Stimulated activated CD4-positive, alpha-beta T cell treated with anti-CD3 and anti-CD28 coated beads, Interleukin-2, amount 100 ng/mL, for 48 hours (primary cell): ENCODE data around the gene RHBDD2.
"Not testable (repeated sequence)": the region's sequence is repeated elsewhere in the genome, so short reads cannot be mapped to it uniquely, and the experiment has no call there.

Source experiments
- DNase-seq, 2 donors: peaks; one replicate each; pipeline ENCODE4 v3.0.0-alpha.2; 2020

The RHBDD2 gene

GRCh38 chr7:75889826-75890225, 11.0 kb downstream of the RHBDD2 start:
- DNase-seq: no peak

DNA sequence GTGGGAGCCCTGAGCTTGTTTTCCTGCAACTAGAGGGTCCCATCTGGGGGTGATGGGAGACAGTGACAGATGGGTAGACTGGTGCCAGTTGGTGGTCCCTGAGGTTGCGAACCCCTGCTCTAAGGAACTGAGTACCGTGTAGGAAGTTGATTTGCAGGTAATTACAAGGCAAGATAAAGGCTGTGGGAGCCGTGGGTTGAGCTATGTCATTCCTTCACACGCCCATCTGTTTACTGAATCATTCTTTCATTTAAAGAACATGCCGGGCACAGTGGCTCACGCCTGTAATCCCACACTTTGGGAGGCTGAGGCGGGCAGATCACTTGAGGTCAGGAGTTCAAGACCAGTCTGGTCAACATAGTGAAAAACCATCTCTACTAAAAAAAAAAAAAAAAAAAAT, 12.4 kb downstream of the RHBDD2 start:
- DNase-seq: not testable (repeated sequence)

DNA sequence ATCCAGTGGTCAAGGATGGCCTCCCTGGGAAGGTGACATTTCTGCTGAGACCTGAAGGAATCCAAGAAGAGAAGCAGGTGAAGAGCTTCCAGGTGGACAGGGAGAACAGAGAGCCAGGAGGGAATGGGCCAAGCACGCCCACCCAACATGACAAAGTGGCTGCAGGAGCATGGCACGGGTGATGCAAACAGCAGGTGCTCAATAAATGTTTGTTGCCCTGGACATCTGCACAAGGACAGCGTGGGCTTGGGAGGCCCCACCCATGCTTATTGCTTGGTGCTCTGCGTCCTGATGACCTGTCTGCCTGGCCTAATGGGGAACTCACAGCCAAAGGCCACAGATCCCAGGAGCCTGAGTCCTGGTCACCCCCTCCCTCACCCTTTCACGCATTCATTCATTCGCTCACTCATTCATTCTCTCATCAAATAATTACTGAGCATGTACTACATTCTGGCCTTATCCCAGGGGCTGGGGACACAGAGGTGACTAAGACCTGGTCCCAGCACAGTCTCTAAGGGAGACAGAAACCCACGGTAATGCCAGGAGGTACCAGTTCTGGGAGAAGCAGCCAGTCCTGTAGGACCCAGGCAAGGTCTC, 13.1 kb downstream of the RHBDD2 start:
- no peak for DNase-seq

DNA sequence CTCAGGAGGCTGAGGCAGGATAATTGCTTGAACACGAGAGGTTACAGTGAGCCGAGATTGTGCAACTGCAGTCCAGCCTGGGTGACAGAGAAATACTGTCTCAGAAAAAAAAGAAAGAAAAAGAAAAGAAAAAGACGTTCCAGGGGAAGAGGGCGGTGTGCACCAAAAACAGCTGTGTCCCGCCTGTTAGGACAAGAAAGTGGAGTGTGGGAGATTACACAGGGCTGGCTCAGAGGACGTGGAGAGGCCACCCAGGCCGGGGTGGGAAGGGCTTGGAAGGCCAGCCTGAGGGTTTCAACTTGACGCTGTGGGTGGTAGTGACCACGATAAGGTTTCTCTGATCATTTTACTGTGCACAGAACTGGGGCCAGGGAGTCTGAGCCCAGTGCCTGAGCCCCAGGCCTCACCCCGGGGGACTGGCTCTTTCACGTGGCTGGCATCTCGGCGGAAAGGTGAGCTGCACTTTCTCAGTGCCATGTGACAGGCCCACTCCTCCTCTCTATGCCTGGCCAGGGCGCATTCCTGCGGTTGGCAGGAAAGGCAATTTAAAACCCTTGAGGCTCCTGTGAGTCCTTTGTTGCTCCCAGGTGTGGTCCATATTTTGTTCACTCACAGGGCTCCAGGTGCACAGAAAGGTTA, 13.9 kb downstream of the RHBDD2 start:
- DNase-seq: no peak

DNA sequence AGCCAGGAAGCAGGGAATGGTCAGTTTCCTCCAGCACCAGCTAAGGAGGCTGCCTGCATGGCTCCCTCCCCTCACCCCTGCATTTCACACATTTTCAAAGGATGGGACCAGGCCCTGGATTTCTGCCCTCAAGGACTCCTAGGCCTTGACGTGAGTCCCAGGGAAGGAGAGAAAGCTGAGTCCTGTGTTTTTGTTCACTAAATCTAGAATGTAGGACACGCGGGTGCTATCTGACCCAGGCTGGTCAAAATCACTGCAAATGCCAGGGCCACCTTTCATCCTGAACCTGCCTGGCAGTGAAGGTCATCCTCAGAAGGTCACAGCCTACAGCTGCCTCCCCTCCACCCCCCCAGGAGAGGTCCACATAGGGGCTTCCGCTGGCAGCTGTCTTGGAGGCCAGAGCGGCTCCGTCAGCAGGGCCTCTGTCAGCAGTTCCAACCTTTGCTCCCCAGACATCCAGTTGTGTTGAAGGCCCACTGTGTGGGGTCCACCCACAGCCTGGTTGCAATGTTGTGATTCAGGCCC, 18.0 kb downstream of the RHBDD2 start:
- DNase-seq: no peak

DNA sequence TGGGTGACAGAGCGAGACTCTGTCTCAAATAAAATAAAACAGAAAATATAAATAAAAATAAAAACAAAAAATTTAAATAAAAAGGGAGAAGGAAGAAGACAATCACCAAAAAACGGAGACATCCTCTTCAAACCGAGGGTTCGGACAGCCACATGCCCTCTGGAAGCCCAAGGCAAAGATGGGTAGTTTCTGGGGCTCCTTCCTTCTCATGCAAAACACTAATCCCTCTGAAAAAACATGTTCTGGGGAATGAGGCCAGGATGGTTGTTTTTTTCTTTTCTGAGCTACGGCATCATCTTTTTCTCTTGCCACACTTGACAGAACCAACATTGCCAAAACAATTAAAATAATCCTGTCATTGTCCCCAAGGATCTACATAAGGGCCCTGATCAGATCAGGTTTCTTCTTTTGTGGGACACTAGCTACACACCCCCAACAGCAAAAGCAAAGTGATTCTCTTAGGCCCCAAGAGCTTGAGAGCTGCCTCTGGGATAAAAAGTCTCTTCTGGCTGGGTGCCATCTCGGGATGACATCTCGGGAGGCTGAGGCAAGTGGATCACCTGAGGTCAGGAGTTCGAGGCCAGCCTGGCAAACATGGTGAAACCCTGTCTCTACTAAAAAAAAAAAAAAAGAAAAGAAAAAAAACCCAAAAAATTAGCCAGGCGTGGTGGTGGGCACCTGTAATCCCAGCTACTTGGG, 21.9 kb downstream of the RHBDD2 start:
- DNase-seq: no peak

GRCh38 chr7:75905785-75906604, 27.2 kb downstream of the RHBDD2 start:
- DNase-seq: no peak

- DNase-seq: no peak
Observed at GRCh38 chr7:75906991-75907667, 28.3 kb downstream of the RHBDD2 start.

- not testable (repeated sequence) for DNase-seq
Observed at GRCh38 chr7:75907668-75908039, 28.8 kb downstream of the RHBDD2 start.

GRCh38 chr7:75909521-75910132, 30.8 kb downstream of the RHBDD2 start:
- no peak for DNase-seq

GRCh38 chr7:75911186-75911585, 32.4 kb downstream of the RHBDD2 start:
- not testable (repeated sequence) for DNase-seq

DNA sequence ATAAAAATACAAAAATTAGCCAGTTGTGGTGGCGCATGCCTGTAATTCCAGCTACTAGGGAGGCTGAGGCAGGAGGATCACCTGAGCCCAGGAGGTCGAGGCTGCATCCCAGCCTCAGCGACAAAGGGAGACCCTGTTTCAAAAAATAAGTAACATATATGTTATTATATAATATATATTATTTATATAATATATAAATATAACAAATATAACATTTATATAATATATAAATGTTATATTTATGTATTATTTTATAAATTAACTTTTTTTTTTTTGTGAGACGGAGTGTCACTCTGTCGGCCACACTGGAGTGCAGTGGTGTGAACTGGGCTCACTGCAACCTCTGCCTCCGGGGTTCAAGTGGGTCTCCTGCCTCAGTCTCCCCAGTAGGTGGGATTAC, 34.6 kb downstream of the RHBDD2 start:
- no peak for DNase-seq

- DNase-seq: no peak
Observed at GRCh38 chr7:75914169-75914654, 35.4 kb downstream of the RHBDD2 start.

DNA sequence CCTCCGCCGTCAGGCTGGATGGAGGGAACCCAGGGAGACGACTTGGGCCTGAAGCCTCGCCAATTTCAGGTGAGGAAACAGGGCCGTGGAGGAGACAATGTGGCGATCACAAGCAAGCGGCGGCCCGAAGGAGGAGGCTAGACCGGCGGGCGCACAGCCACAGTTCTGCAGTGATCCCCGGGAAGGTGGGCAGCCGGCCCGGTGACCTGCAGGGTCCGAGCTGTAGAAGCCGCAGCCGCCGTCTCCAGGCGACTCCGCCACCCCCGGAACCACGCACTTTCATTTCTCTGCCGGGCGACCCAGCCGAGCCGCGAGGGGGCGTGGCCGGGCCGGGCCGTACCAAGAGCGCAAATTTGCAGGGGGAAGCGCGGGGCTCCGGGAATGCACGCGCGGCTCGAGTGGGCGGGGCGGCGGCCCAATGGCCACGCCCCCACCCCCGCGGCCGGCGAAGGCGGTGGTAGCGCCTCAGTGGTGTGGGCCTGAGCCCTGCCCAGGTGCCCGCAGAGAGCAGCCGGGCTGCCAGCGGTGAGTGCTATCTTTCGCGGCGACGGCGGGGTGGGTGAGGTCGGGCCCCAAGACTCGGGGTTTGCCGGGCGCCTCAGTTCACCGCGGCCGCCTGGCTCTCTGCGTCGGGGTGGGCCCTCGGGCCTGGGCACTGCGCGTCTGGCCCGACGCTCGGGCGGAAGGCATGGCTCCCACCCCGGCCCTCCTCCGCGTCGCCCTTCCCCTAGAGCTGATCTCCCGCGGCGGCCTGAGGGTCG, 36.0 kb downstream of the RHBDD2 start, which contains the start of gene POR:
POR (plus strand) TSS at position 501 of the 761 bp plus-strand sequence. CDS start 38,847 bp downstream, outside the sequence.
- peak; percentile 97 to 98 for DNase-seq

DNA sequence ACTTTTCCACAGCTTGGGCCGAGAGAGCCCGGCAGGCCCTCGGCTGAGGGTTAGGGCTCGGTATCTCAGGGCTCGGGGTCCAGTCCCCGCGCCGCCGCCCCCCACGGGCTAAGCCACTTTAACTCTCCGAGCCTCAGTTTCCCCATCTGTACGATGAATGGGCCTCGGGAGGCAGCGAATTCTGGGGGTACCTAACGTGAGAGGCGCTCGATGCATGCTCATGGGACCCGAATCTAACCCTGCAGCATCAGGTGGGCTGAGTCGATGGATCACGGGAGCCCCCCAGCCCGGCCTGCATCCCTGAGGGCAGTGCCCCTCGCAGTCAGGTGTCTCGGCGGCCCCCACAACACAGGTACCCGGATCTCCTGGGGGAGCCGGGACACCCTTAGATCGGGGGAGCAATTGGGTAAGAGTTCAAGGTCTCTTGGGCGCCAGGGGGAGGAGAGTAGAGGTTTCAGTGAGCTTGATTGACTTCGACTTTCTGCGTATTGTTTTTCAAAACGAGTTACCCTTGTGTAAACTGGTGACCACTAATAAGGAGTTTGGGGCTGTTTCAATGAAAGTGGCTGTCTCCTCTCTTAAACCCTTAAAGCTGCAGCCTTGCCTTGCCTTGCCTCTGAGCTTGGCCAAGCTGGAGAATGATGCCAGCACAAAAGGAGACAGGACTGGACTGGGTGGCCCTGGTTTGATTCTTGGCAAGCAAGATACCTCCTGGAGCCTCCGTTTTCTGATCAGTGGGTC, 36.8 kb downstream of the RHBDD2 start:
- peak in 1 of 2 donors; percentile 10 for DNase-seq

- DNase-seq: no peak
Observed at GRCh38 chr7:75916259-75916658, 37.4 kb downstream of the RHBDD2 start.

- DNase-seq: no peak
Observed at GRCh38 chr7:75916685-75917634, 38.1 kb downstream of the RHBDD2 start.

DNA sequence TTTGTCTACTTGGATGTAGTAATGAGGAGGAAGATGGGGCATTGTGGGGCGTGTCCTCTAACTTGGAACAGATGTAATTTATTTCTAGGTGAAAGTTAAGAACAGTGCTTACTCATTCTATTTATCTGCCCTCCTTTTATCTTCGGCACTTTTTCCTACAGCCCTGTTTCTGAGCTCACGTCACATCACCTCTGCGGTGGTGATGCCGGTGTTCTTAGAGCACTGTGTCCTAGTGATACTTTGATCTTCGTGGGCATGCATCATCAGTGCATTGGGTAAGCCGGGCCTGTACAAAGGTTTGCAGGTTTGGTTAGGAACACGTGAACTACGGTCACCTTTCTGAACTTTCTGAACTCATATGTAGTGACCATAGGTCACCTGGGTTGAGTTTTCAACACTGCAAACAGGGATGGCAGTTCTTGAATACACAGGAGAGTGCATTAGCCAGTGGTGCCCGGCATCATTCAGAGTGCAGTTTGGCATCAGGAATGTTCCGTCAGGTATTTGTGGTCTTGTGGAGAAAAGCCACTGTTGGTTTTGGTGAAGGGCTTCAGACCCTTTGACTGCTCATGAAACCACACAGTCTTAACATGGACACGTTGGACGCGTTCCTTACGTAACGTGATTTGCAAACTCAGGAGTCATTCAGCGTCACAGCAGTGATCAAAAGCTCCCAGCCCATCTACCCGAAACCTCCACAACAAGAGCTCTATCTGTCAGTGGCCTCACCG, 41.8 kb downstream of the RHBDD2 start:
- DNase-seq: peak in 1 of 2 donors; percentile 27
